Measurements from ENCODE around the gene UPK3A.

UPK3A gene

GRCh38 chr22:45341498-45341897, 56.7 kb downstream of the UPK3A start:
- TF ChIP-seq POLR2AphosphoS5 (IDR thresholded peaks at IDR 0.05; ENCODE audit: borderline replicate concordance, low read depth, low read length) (no peak), EZH2 (IDR thresholded peaks at IDR 0.05) (no peak), FOXP2 (optimal IDR thresholded peaks at IDR 0.05; ENCODE audit: control extremely low read depth, extremely low read length, insufficient read depth) (no peak)
- H3K27ac ChIP-seq, result no peak overlapping the region
- no peaks in the 10 kb centered on the region for H3K9me3 ChIP-seq (ENCODE audit: low read depth, low read length)
- no peaks in the 10 kb centered on the region; the same call in 1 of the 2 replicates for H3K36me3 ChIP-seq (ENCODE audit: insufficient read depth, low read length)
- no peak for DNase-seq (ENCODE audit: low read depth, low spot score)
- H3K9ac ChIP-seq (ENCODE audit: insufficient read length), result no peak overlapping the region
- H3K4me3 ChIP-seq, result no peak overlapping the region

- no peak overlapping the region for H3K4me3 ChIP-seq
- H3K9ac ChIP-seq (ENCODE audit: insufficient read length), result no peak overlapping the region
- no peak for TF ChIP-seq POLR2AphosphoS5 (IDR thresholded peaks at IDR 0.05; ENCODE audit: borderline replicate concordance, low read depth, low read length)
- no peak for TF ChIP-seq EZH2 (IDR thresholded peaks at IDR 0.05)
- TF ChIP-seq FOXP2 (optimal IDR thresholded peaks at IDR 0.05; ENCODE audit: control extremely low read depth, extremely low read length, insufficient read depth), result no peak
- no peak overlapping the region for H3K27ac ChIP-seq
- no peaks in the 10 kb centered on the region for H3K9me3 ChIP-seq (ENCODE audit: low read depth, low read length)
- H3K36me3 ChIP-seq (ENCODE audit: insufficient read depth, low read length), result no peaks in the 10 kb centered on the region; the same call in 1 of the 2 replicates
- DNase-seq (ENCODE audit: low read depth, low spot score), result no peak
Measured at GRCh38 chr22:45343143-45343542, 58.4 kb downstream of the UPK3A start.

GRCh38 chr22:45344334-45344733, 59.6 kb downstream of the UPK3A start:
- no peak for DNase-seq (ENCODE audit: low read depth, low spot score)
- Histone ChIP-seq H3K27ac (no peak overlapping the region), H3K4me3 (no peak overlapping the region), H3K9me3 (ENCODE audit: low read depth, low read length) (no peaks in the 10 kb centered on the region), H3K36me3 (ENCODE audit: insufficient read depth, low read length) (no peaks in the 10 kb centered on the region; the same call in 1 of the 2 replicates), H3K9ac (ENCODE audit: insufficient read length) (no peak overlapping the region)
- TF ChIP-seq FOXP2 (optimal IDR thresholded peaks at IDR 0.05; ENCODE audit: control extremely low read depth, extremely low read length, insufficient read depth) (no peak), EZH2 (IDR thresholded peaks at IDR 0.05) (no peak), POLR2AphosphoS5 (IDR thresholded peaks at IDR 0.05; ENCODE audit: borderline replicate concordance, low read depth, low read length) (no peak)
